GM10266 (cell line): ENCODE measurements around the gene GON7.

Experiments used
- DNase-seq: peaks from one replicate; pipeline ENCODE4 v3.0.0; 2012; ENCODE audit errors: extremely low spot score
- CTCF ChIP-seq: IDR thresholded peaks from 2 replicates; pipeline ENCODE4 v1.5.1; 2012; ENCODE audit warnings: mild to moderate bottlenecking, low read depth; ENCODE audit not compliant: control insufficient read depth, insufficient read depth; ENCODE audit errors: missing control alignments

The GON7 gene

GRCh38 chr14:93219103-93219726, 12.3 kb upstream of the GON7 start:
- DNase-seq: peak; percentile 59
- peak; percentile 78 for TF ChIP-seq CTCF

GRCh38 chr14:93214598-93214997, 7.7 kb upstream of the GON7 start:
- TF ChIP-seq CTCF: no peak
- no peak for DNase-seq

GRCh38 chr14:93212432-93212831, 5.6 kb upstream of the GON7 start:
- TF ChIP-seq CTCF: no peak
- peak; percentile 40 for DNase-seq

- DNase-seq: no peak
- peak; percentile 68 for TF ChIP-seq CTCF
These were observed 823 bp upstream of the GON7 start for GRCh38 chr14:93207468-93208308.

GRCh38 chr14:93201155-93201704, 5.6 kb downstream of the GON7 start:
- DNase-seq: no peak
- TF ChIP-seq CTCF: no peak

GRCh38 chr14:93200553-93200952, 6.3 kb downstream of the GON7 start:
- DNase-seq: no peak
- no peak for TF ChIP-seq CTCF

- no peak for DNase-seq
- no peak for TF ChIP-seq CTCF
These were observed 7.8 kb downstream of the GON7 start for GRCh38 chr14:93199031-93199430.
